ENCODE results near the gene PAF1. TPM values are rescaled to one million over a fixed set of nuclear protein-coding genes. Genes with fewer than 3 reads are reported as not detected.
"Not testable (repeated sequence)": the region's sequence is repeated elsewhere in the genome, so short reads cannot be mapped to it uniquely, and the experiment has no call there.

The PAF1 gene
- total RNA-seq, 2 experiments from 2014 or later, result 40.7 to 47.0 TPM

- DNase-seq, result no peak
- Mint-ChIP-seq H3K27me3 (no peaks in the 10 kb centered on the region), H3K4me1 (peaks cover 50% of the 10 kb centered on the region), H3K9me3 (no peaks in the 10 kb centered on the region), H3K36me3 (peaks cover 10% of the 10 kb centered on the region), H3K27ac (peak overlapping the region; percentile 84), H3K4me3 (peak overlapping the region; percentile 85)
- POLR2A ChIA-PET, result interaction anchor here (0.6 to 1.9 kb wide), 11 partner anchors 8 to 191 kb away, joined by 3 to 15 read pairs (median 5); partner anchors contain the start of genes MED29, PAF1, PLEKHG2 and RPS16
- ATAC-seq (ENCODE audit: low read depth), result no peak
These were observed 48.1 kb downstream of the PAF1 start for GRCh38 chr19:39342647-39343305.

DNA sequence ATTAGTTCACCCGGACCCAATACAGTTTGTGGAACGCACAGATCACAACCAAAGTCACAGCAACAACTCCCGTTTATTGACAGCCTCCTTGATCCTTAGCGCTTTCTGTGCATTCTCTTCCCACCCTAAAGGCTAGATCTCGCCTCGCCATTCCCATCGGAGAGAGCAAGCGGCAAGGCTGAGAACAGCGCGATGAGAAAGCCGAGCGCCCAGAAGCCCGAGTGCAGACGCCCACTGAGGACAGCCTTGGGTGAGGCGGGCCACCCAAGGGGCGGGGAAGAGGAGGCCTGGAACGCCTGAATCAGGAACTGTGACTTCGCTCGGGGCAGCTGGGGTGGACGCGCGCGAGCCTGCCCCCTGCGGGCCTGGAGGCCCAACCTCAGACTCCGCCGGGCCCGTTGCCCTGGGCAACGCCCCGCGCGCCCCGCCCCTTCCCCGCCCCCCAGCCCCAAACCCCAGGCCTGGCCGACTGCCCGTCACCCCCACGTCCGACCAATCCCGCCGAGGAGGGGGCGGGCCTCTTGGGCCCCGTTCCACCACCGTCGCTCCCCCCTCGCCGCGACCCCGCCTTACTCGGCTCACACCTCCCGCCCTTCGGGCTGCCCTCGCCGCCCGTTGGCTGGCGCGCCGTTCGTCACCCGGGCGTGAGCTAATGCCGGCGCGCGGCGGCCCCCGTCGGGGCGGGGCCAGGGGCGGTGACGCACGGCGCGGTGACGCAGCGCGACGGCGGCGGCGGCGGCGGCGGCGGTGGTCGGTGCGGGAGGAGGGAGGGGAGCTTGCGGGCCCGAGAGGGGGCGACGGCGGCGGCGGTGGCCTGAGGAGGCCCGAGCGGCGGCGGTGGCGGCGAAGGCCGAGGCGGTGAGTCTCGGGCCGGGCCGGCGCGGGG, 48.9 kb downstream of the PAF1 start, which contains the start of gene SAMD4B:
TSS of gene SAMD4B (plus strand) at position 703 of the 886 bp plus-strand sequence. CDS start 14,473 bp downstream, outside the sequence.
- ATAC-seq (ENCODE audit: low read depth) (peak; percentile 89), DNase-seq (peak; percentile 99)
- Mint-ChIP-seq H3K9me3 (no peaks in the 10 kb centered on the region), H3K4me1 (peaks cover 51% of the 10 kb centered on the region), H3K27me3 (no peaks in the 10 kb centered on the region), H3K4me3 (peak within 1 kb of the TSS; percentile 96), H3K27ac (peak within 1 kb of the TSS; percentile 96), H3K36me3 (peaks cover 9% of the 10 kb centered on the region)
- POLR2A ChIA-PET, result interaction anchor here (0.6 to 1.9 kb wide), 13 partner anchors 9 to 192 kb away, joined by 3 to 15 read pairs (median 5); partner anchors contain the start of genes MED29, PAF1, PLEKHG2 and RPS16

DNA sequence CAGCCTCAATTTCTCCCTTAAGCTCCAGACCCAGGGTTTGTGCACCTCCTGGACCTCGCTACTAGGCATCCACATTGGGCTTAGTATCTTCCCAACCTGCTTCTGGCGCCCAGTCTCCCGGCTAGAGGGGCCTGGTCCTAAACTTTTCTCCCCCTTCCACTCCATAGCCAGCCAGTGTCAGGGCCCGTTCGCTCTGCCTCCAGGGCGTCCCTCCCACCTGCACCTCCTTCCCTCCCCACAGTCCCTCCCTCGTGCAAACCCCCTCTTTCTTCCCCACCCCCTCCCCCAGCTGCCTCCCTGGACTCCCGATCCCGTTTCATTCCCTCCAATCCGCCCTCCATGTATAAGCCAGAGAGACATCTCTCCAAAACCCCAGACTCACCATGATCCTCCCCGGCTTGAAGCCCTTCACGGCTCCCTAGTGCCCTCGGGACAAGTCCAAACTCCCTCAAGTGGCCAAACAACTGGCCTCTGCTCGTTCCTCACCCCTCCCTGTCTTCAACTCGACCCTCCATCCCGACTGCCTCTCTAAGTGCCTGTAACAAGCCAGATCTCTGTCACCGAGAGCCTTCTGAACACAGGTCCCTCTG, 49.7 kb downstream of the PAF1 start:
- H3K36me3 Mint-ChIP-seq, result peaks cover 9% of the 10 kb centered on the region
- H3K4me1 Mint-ChIP-seq, result peaks cover 52% of the 10 kb centered on the region
- peak overlapping the region; percentile 96 for H3K27ac Mint-ChIP-seq
- H3K27me3 Mint-ChIP-seq, result no peaks in the 10 kb centered on the region
- POLR2A ChIA-PET, result interaction anchor here (0.7 to 1.9 kb wide), 6 partner anchors 50 to 218 kb away, joined by 3 to 13 read pairs (median 4); partner anchors contain the start of genes MED29, PAF1, PLEKHG2 and SUPT5H
- DNase-seq (no peak), ATAC-seq (ENCODE audit: low read depth) (no peak)
- no peaks in the 10 kb centered on the region for H3K9me3 Mint-ChIP-seq
- H3K4me3 Mint-ChIP-seq, result peak overlapping the region; percentile 96

- peaks cover 11% of the 10 kb centered on the region for H3K36me3 Mint-ChIP-seq
- H3K9me3 Mint-ChIP-seq; ATAC-seq (ENCODE audit: low read depth); DNase-seq; POLR2A ChIA-PET; H3K27me3 Mint-ChIP-seq: not testable (repeated sequence)
- peak overlapping the region; percentile 96 for H3K4me3 Mint-ChIP-seq
- peaks cover 50% of the 10 kb centered on the region for H3K4me1 Mint-ChIP-seq
- H3K27ac Mint-ChIP-seq, result peak overlapping the region; percentile 96
These were observed 50.8 kb downstream of the PAF1 start for GRCh38 chr19:39340156-39340555.

DNA sequence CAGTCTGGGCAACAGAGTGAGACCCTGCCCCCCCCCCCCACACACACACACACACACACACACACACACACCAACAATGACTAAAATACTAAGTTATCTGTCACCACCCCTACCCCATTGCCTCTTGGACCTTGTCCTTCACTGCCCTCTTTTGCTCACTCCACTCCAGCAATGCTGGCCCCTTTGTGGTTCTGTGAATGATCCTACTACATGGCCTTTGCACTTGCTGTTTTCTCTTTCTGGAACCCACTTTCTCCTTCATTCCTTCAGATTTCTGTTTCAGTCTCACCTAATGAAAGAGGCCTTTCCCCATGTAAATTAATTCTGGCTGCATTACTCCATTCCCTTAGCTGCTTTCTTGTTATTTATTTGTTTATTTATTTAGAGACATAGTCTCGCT, 51.2 kb downstream of the PAF1 start:
- peak overlapping the region; percentile 96 for H3K4me3 Mint-ChIP-seq
- H3K36me3 Mint-ChIP-seq, result peaks cover 13% of the 10 kb centered on the region
- POLR2A ChIA-PET, result no interaction called here
- ATAC-seq (ENCODE audit: low read depth), result no peak
- peaks cover 49% of the 10 kb centered on the region for H3K4me1 Mint-ChIP-seq
- no peaks in the 10 kb centered on the region for H3K9me3 Mint-ChIP-seq
- no peak for DNase-seq
- no peaks in the 10 kb centered on the region for H3K27me3 Mint-ChIP-seq
- peak overlapping the region; percentile 96 for H3K27ac Mint-ChIP-seq

GRCh38 chr19:39336483-39336882, 54.4 kb downstream of the PAF1 start:
- Mint-ChIP-seq H3K27me3 (no peaks in the 10 kb centered on the region), H3K4me3 (peak overlapping the region; percentile 96), H3K9me3 (no peaks in the 10 kb centered on the region), H3K36me3 (peaks cover 17% of the 10 kb centered on the region), H3K27ac (peak overlapping the region; percentile 99), H3K4me1 (peaks cover 44% of the 10 kb centered on the region)
- POLR2A ChIA-PET, result interaction anchor here (0.8 to 2.0 kb wide), 10 partner anchors 9 to 214 kb away, joined by 3 to 13 read pairs (median 4); partner anchors contain the start of genes PAF1 and RPS16
- DNase-seq (no peak), ATAC-seq (ENCODE audit: low read depth) (no peak)

Small RNA genes within 50 kb of the gene (microRNA-seq; reads per million reads assigned to microRNA genes)
- gene MIR4530, result not detected

Other genes starting within 250 kb of the PAF1 start
- not detected for gene NCCRP1, start 194.1 kb downstream of the PAF1 start, total RNA-seq
- gene SYCN, start 186.8 kb downstream of the PAF1 start, total RNA-seq, result not detected
- gene IFNL3, start 146.1 kb downstream of the PAF1 start, total RNA-seq, result not detected
- gene IFNL4, start 142.2 kb downstream of the PAF1 start, total RNA-seq, result not detected
- not detected for gene IFNL2, start 122.7 kb downstream of the PAF1 start, total RNA-seq
- gene IFNL1, start 94.7 kb downstream of the PAF1 start, total RNA-seq, result not detected
- 1 to 10 TPM; 9.2 to 9.4 TPM for gene LRFN1, start 70.2 kb downstream of the PAF1 start, total RNA-seq
- gene GMFG, start 55.1 kb downstream of the PAF1 start, total RNA-seq, result 100 to 1,000 TPM; 428 to 433 TPM
- gene SAMD4B, start 48.7 kb downstream of the PAF1 start, total RNA-seq, result 10 to 100 TPM; 47.8 to 51.3 TPM
- 10 to 100 TPM; 39.0 to 40.7 TPM for gene MED29, start 272 bp upstream of the PAF1 start, total RNA-seq
- 100 to 1,000 TPM; 102 to 107 TPM for gene ZFP36, start 15.7 kb upstream of the PAF1 start, total RNA-seq
- gene PLEKHG2, start 21.6 kb upstream of the PAF1 start, total RNA-seq, result 10 to 100 TPM; 65.7 to 65.9 TPM
- gene RPS16, start 44.8 kb upstream of the PAF1 start, total RNA-seq, result 1,000 to 10,000 TPM; 2,294 to 2,369 TPM
- 100 to 1,000 TPM; 173 to 176 TPM for gene SUPT5H, start 54.5 kb upstream of the PAF1 start, total RNA-seq
- 10 to 100 TPM; 42.8 to 46.8 TPM for gene TIMM50, start 89.7 kb upstream of the PAF1 start, total RNA-seq
- under 1 TPM; 0.19 to 0.23 TPM for gene DLL3, start 107.8 kb upstream of the PAF1 start, total RNA-seq
- not detected for gene SELENOV, start 124.0 kb upstream of the PAF1 start, total RNA-seq
- 1 to 10 TPM; 6.3 to 7.0 TPM for gene EID2B, start 141.7 kb upstream of the PAF1 start, total RNA-seq
- gene EID2, start 149.1 kb upstream of the PAF1 start, total RNA-seq, result 10 to 100 TPM; 17.5 to 20.7 TPM
- not detected for gene LGALS13, start 211.4 kb upstream of the PAF1 start, total RNA-seq

Measured in activated naive CD8-positive, alpha-beta T cell treated with anti-CD3 and anti-CD28 coated beads, Interleukin-2, amount 10 ng/mL, durations not matched to agents 7 days and 5 days (primary cell).